ENCODE data around the gene MAP3K20.

MAP3K20 gene

GRCh38 chr2:173130496-173131465 lies 55.1 kb downstream of the MAP3K20 start:
- no peak for DNase-seq
- ATAC-seq (replicated peaks), result peak; percentile 51
- H3K4me1 Mint-ChIP-seq (ENCODE audit: low read depth in 2 of 2), result peaks cover 15 to 36% of the 10 kb centered on the region in 2 donors
- no peak overlapping the region for H3K27ac Mint-ChIP-seq
- H3K27me3 Mint-ChIP-seq, result peaks cover 0 to 11% of the 10 kb centered on the region in 2 donors
- no peaks in the 10 kb centered on the region for H3K9me3 Mint-ChIP-seq
- no peak overlapping the region for H3K4me3 Mint-ChIP-seq
- H3K36me3 Mint-ChIP-seq (ENCODE audit: insufficient read depth), result peaks cover 6% of the 10 kb centered on the region

GRCh38 chr2:173132531-173132930 lies 56.9 kb downstream of the MAP3K20 start:
- no peak overlapping the region for H3K27ac Mint-ChIP-seq

GRCh38 chr2:173134703-173135102 lies 59.1 kb downstream of the MAP3K20 start:
- DNase-seq (no peak), ATAC-seq (replicated peaks) (peak; percentile 47)
- H3K27me3 Mint-ChIP-seq, result peaks cover 0 to 11% of the 10 kb centered on the region in 2 donors
- H3K4me1 Mint-ChIP-seq (ENCODE audit: low read depth in 2 of 2), result peaks cover 27 to 49% of the 10 kb centered on the region in 2 donors
- peak overlapping the region in 1 of 2 donors; percentile 32 for H3K27ac Mint-ChIP-seq
- peak overlapping the region in 1 of 2 donors; percentile 43 for H3K4me3 Mint-ChIP-seq
- H3K36me3 Mint-ChIP-seq (ENCODE audit: insufficient read depth), result peaks cover 3% of the 10 kb centered on the region
- no peaks in the 10 kb centered on the region for H3K9me3 Mint-ChIP-seq

More at GRCh38 chr2:173132531-173132930, 56.9 kb downstream of the MAP3K20 start:
- peaks cover 0 to 11% of the 10 kb centered on the region in 2 donors for H3K27me3 Mint-ChIP-seq
- H3K4me3 Mint-ChIP-seq, result no peak overlapping the region
- peaks cover 27 to 49% of the 10 kb centered on the region in 2 donors for H3K4me1 Mint-ChIP-seq (ENCODE audit: low read depth in 2 of 2)
- no peak for DNase-seq
- H3K9me3 Mint-ChIP-seq, result no peaks in the 10 kb centered on the region
- peaks cover 6% of the 10 kb centered on the region for H3K36me3 Mint-ChIP-seq (ENCODE audit: insufficient read depth)
- ATAC-seq (replicated peaks), result no peak

- ATAC-seq (replicated peaks), result no peak
These were observed 60.4 kb downstream of the MAP3K20 start for GRCh38 chr2:173136067-173136466.

DNA sequence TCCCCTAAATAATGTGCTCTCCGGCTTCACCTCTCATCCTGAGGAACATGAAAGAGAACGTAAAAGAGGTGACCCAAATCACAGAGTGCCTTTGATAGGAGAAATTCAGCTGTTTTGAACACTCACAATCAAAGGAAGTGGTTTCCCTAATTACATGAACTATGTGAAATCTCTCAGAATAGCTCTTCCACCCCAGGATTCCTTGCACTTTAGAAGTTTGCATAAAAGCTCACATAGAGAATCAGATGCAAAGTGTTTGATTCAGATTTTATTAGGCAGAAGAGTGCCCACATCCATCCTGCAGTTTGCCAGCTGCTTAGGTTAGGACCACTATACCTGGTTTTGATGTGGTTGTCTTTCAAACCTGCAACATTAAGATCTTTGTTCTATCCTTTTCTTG lies 61.0 kb downstream of the MAP3K20 start:
- Mint-ChIP-seq H3K27me3 (peaks cover 0 to 11% of the 10 kb centered on the region in 2 donors), H3K4me3 (peak overlapping the region; percentile 27 to 38), H3K4me1 (ENCODE audit: low read depth in 2 of 2) (peaks cover 22 to 36% of the 10 kb centered on the region in 2 donors), H3K9me3 (no peaks in the 10 kb centered on the region), H3K27ac (peak overlapping the region; percentile 3 to 59), H3K36me3 (ENCODE audit: insufficient read depth) (peaks cover 3% of the 10 kb centered on the region)
- DNase-seq, result no peak
- peak; percentile 22 for ATAC-seq (replicated peaks)

More at GRCh38 chr2:173136067-173136466, 60.4 kb downstream of the MAP3K20 start:
- Mint-ChIP-seq H3K27me3 (peaks cover 0 to 11% of the 10 kb centered on the region in 2 donors), H3K36me3 (ENCODE audit: insufficient read depth) (peaks cover 3% of the 10 kb centered on the region), H3K4me1 (ENCODE audit: low read depth in 2 of 2) (peaks cover 22 to 40% of the 10 kb centered on the region in 2 donors), H3K4me3 (peak overlapping the region; percentile 27 to 38), H3K27ac (peak overlapping the region; percentile 3 to 59), H3K9me3 (no peaks in the 10 kb centered on the region)
- no peak for DNase-seq

DNA sequence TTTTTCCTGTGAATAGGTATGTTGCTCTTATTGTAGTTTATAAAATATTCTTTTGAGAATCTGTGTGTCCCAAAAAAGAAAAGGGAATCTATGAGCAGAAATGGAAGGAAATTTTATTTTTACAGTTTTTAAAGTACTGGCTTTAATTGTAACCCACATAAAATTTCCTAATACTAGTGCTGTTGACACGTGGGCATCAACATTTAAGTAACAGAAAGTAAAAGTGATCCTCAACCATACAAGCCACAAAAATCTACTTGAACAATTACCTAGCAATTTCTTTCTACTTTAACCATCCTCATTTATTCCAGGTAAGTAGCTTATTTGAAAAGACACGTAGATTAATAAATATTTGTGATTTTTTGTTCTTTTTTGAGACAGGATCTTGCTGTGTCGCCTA lies 62.0 kb downstream of the MAP3K20 start:
- Mint-ChIP-seq H3K27ac (peak overlapping the region in 1 of 2 donors; percentile 59), H3K4me1 (ENCODE audit: low read depth in 2 of 2) (peaks cover 20 to 36% of the 10 kb centered on the region in 2 donors), H3K9me3 (no peaks in the 10 kb centered on the region), H3K27me3 (peaks cover 0 to 2% of the 10 kb centered on the region in 2 donors), H3K4me3 (no peak overlapping the region), H3K36me3 (ENCODE audit: insufficient read depth) (peaks cover 3% of the 10 kb centered on the region)
- DNase-seq (no peak), ATAC-seq (replicated peaks) (no peak)

DNA sequence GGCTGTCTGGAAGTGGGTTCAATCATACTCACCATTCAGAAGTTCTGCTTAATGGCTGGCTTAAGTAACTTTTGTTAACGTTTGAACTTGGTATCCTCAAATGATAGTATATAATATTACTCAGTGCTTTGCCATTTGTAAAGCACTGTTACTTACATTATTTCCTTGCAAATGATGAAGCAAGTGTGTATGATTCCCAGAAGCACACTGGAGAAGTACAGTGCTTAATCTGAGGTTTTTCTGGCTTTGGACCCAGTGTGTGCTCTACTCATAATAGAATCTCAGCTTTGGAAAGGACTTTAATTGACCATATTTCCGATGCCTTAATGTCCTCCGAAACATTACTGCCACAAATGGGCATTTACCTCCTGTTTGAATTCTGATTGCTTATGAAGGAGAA lies 63.3 kb downstream of the MAP3K20 start:
- no peak overlapping the region for H3K27ac Mint-ChIP-seq
- H3K4me1 Mint-ChIP-seq (ENCODE audit: low read depth in 2 of 2), result peaks cover 18 to 29% of the 10 kb centered on the region in 2 donors
- H3K4me3 Mint-ChIP-seq, result no peak overlapping the region
- ATAC-seq (replicated peaks) (no peak), DNase-seq (no peak)
- H3K36me3 Mint-ChIP-seq (ENCODE audit: insufficient read depth), result peaks cover 6% of the 10 kb centered on the region
- H3K27me3 Mint-ChIP-seq, result no peaks in the 10 kb centered on the region
- H3K9me3 Mint-ChIP-seq, result no peaks in the 10 kb centered on the region

DNA sequence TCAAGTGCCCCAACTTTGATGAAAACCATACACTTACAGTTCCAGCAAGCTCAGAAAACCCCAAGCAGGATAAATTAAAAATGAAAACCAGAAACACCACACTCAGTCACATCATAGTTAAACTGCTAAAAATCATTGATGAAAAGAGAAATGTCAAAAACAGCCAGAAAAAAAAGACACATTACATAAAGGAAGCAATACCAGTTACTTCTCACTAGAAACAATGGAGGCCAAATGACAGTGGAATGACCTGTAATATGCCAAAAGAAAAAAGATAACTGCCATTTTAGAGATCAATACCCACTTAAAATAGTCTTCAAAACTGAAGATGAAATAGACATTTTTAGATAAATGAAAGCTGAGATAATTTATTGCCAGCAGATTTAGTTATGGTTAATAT lies 66.0 kb downstream of the MAP3K20 start:
- no peak for ATAC-seq (replicated peaks)
- Mint-ChIP-seq H3K27me3 (no peaks in the 10 kb centered on the region), H3K4me3 (no peak overlapping the region), H3K27ac (no peak overlapping the region), H3K9me3 (no peaks in the 10 kb centered on the region), H3K4me1 (ENCODE audit: low read depth in 2 of 2) (peaks cover 5 to 15% of the 10 kb centered on the region in 2 donors), H3K36me3 (ENCODE audit: insufficient read depth) (peaks cover 3% of the 10 kb centered on the region)
- DNase-seq, result no peak

GRCh38 chr2:173145454-173145853 lies 69.8 kb downstream of the MAP3K20 start:
- no peaks in the 10 kb centered on the region for H3K27me3 Mint-ChIP-seq
- no peak for DNase-seq
- peaks cover 2 to 7% of the 10 kb centered on the region in 2 donors for H3K9me3 Mint-ChIP-seq
- peak; percentile 39 for ATAC-seq (replicated peaks)
- peaks cover 3% of the 10 kb centered on the region for H3K36me3 Mint-ChIP-seq (ENCODE audit: insufficient read depth)
- peak overlapping the region in 1 of 2 donors; percentile 78 for H3K27ac Mint-ChIP-seq
- H3K4me3 Mint-ChIP-seq, result no peak overlapping the region
- H3K4me1 Mint-ChIP-seq (ENCODE audit: low read depth in 2 of 2), result peaks cover 9 to 22% of the 10 kb centered on the region in 2 donors

DNA sequence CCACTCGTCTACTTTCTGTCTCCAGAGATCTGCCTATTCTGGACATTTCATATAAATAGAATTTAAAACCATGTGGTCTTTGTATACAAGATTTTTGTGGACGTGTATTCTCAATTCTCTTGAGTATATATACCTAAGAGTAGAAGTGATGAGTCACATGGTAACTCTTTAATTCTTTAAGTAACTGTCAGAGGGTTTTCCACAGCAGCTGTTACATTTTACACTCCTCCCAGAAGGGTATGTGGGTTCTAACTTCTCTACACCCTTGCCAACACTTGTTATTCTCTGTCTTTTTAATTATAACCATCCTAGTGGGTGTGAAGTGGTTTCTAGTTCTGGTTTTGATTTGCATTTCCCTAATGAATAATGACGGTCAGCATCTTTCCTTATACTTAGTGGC lies 70.9 kb downstream of the MAP3K20 start:
- peaks cover 3% of the 10 kb centered on the region for H3K36me3 Mint-ChIP-seq (ENCODE audit: insufficient read depth)
- peaks cover 10 to 27% of the 10 kb centered on the region in 2 donors for H3K4me1 Mint-ChIP-seq (ENCODE audit: low read depth in 2 of 2)
- H3K27me3 Mint-ChIP-seq, result no peaks in the 10 kb centered on the region
- no peak overlapping the region for H3K4me3 Mint-ChIP-seq
- DNase-seq, result no peak
- H3K27ac Mint-ChIP-seq, result peak overlapping the region in 1 of 2 donors; percentile 47
- ATAC-seq (replicated peaks), result no peak
- peaks cover 2 to 7% of the 10 kb centered on the region in 2 donors for H3K9me3 Mint-ChIP-seq

- DNase-seq (no peak), ATAC-seq (replicated peaks) (no peak)
- H3K4me3 Mint-ChIP-seq, result no peak overlapping the region
- peak overlapping the region in 1 of 2 donors; percentile 54 for H3K27ac Mint-ChIP-seq
- peaks cover 15 to 36% of the 10 kb centered on the region in 2 donors for H3K4me1 Mint-ChIP-seq (ENCODE audit: low read depth in 2 of 2)
- no peaks in the 10 kb centered on the region for H3K27me3 Mint-ChIP-seq
- H3K9me3 Mint-ChIP-seq, result peaks cover 2 to 7% of the 10 kb centered on the region in 2 donors
- H3K36me3 Mint-ChIP-seq (ENCODE audit: insufficient read depth), result peaks cover 3% of the 10 kb centered on the region
These were observed 72.9 kb downstream of the MAP3K20 start for GRCh38 chr2:173148520-173148919.

DNA sequence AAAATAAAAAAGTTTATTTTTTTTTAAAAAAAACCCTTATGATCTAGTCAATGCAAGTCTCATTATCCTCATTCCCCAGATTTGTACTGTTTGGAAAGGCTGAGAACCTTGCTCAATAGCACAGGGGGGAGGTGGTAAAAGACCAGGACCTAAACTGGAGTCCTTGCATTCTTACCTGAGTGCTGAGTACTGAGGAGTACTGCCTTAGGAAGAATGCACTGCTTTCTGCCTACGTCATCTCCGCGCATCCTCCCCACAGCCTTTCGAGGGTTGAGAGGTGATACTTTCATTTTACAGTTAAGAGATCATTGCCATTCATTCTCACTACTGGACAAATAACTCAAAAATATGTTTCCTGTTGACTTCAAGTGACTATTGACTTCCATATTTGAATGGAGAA lies 73.8 kb downstream of the MAP3K20 start:
- Mint-ChIP-seq H3K4me1 (ENCODE audit: low read depth in 2 of 2) (peaks cover 15 to 36% of the 10 kb centered on the region in 2 donors), H3K36me3 (ENCODE audit: insufficient read depth) (no peaks in the 10 kb centered on the region), H3K27ac (peak overlapping the region; percentile 87 to 93), H3K9me3 (peaks cover 2 to 7% of the 10 kb centered on the region in 2 donors), H3K27me3 (no peaks in the 10 kb centered on the region), H3K4me3 (peak overlapping the region; percentile 55 to 63)
- peak; percentile 52 to 68 (median 56) for DNase-seq
- peak; percentile 97 for ATAC-seq (replicated peaks)

DNA sequence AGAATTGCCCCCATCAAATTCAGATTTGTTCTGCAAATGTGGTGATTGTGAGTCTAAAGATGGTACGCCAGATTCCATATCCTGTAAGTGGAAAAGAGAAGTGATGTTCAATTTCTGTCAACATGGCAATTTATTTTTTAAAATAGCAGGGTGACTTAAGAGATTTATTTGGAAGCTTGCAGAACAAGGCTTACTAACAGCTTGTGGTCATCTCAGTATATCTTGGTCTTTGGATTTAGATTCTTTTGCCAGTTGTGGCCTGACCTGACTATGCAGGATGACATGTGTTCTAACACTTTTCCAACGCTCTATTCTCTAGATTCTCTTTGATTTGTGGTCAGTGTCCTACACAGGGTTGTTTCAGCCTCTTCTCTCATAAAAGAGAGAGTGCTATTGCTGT lies 74.4 kb downstream of the MAP3K20 start:
- peak overlapping the region; percentile 55 to 63 for H3K4me3 Mint-ChIP-seq
- H3K9me3 Mint-ChIP-seq, result peaks cover 2 to 7% of the 10 kb centered on the region in 2 donors
- H3K36me3 Mint-ChIP-seq (ENCODE audit: insufficient read depth), result no peaks in the 10 kb centered on the region
- no peak for ATAC-seq (replicated peaks)
- no peaks in the 10 kb centered on the region for H3K27me3 Mint-ChIP-seq
- no peak for DNase-seq
- H3K4me1 Mint-ChIP-seq (ENCODE audit: low read depth in 2 of 2), result peaks cover 15 to 35% of the 10 kb centered on the region in 2 donors
- peak overlapping the region; percentile 87 to 93 for H3K27ac Mint-ChIP-seq

Data from effector memory CD8-positive, alpha-beta T cell (primary cell).